HEK293T (cell line): ENCODE data around the gene RABGAP1L.

Experiments used
- CTCF ChIA-PET: fragments of 350-600 bp; formaldehyde crosslinking; extraction: SDS; loops from one replicate; lab custom pipeline; 2021; ENCODE audit warnings: antibody characterized with exemption, inconsistent platforms; lab: Yijun Ruan, JAX
- POLR2A ChIA-PET: fragments of 350-600 bp; formaldehyde crosslinking; extraction: SDS; loops from one replicate; lab custom pipeline; 2020; ENCODE audit warnings: antibody characterized with exemption, inconsistent platforms; lab: Yijun Ruan, JAX
- DNase-seq: peaks from one replicate; pipeline ENCODE4 v3.0.0; 2012; ENCODE audit warnings: mixed read lengths; ENCODE audit errors: extremely low spot score
- ARNT ChIP-seq: fragments of 450-650 bp; IDR thresholded peaks from 2 replicates; pipeline ENCODE4 v1.6.1; 2017; ENCODE audit warnings: mild to moderate bottlenecking
- BHLHE40 ChIP-seq: fragments of 450-650 bp; IDR thresholded peaks from 2 replicates; pipeline ENCODE4 v1.6.1; 2016; ENCODE audit warnings: mild to moderate bottlenecking, moderate library complexity, borderline replicate concordance
- CTBP1 ChIP-seq: fragments of 450-650 bp; IDR thresholded peaks from 2 replicates; pipeline ENCODE4 v1.6.1; 2016; ENCODE audit warnings: borderline replicate concordance
- ELF4 ChIP-seq: fragments of 450-650 bp; IDR thresholded peaks from 2 replicates; pipeline ENCODE4 v1.6.1; 2017; ENCODE audit warnings: antibody characterized with exemption
- FOXA1 ChIP-seq: fragments of 450-650 bp; IDR thresholded peaks from 2 replicates; pipeline ENCODE4 v1.6.1; 2016; ENCODE audit warnings: mild to moderate bottlenecking
- FOXK2 ChIP-seq: fragments of 450-650 bp; IDR thresholded peaks from 2 replicates; pipeline ENCODE4 v1.6.1; 2016; ENCODE audit warnings: mild to moderate bottlenecking
- FOXM1 ChIP-seq: fragments of 450-650 bp; IDR thresholded peaks from 2 replicates; pipeline ENCODE4 v1.6.1; 2017; ENCODE audit warnings: mild to moderate bottlenecking, borderline replicate concordance
- HDGF ChIP-seq: fragments of 450-650 bp; IDR thresholded peaks from 2 replicates; pipeline ENCODE4 v1.6.1; 2017; ENCODE audit warnings: antibody characterized with exemption, borderline replicate concordance
- L3MBTL2 ChIP-seq: fragments of 450-650 bp; conservative IDR thresholded peaks from 2 replicates; pipeline ENCODE4 v1.6.1; 2016; ENCODE audit warnings: mild to moderate bottlenecking
- LEF1 ChIP-seq: fragments of 450-650 bp; IDR thresholded peaks from 2 replicates; pipeline ENCODE4 v1.6.1; 2017; ENCODE audit warnings: mild to moderate bottlenecking, borderline replicate concordance
- NFRKB ChIP-seq: fragments of 450-650 bp; IDR thresholded peaks from 2 replicates; pipeline ENCODE4 v1.6.1; 2016; ENCODE audit warnings: mild to moderate bottlenecking, moderate library complexity
- PKNOX1 ChIP-seq: fragments of 450-650 bp; IDR thresholded peaks from 2 replicates; pipeline ENCODE4 v1.6.1; 2016
- SP1 ChIP-seq: fragments of 450-650 bp; IDR thresholded peaks from 2 replicates; pipeline ENCODE4 v1.6.1; 2017
- SUZ12 ChIP-seq: fragments of 450-650 bp; IDR thresholded peaks from 2 replicates; pipeline ENCODE4 v1.6.1; 2016; ENCODE audit warnings: mild to moderate bottlenecking
- TARDBP ChIP-seq: fragments of 450-650 bp; IDR thresholded peaks from 2 replicates; pipeline ENCODE4 v1.6.1; 2016
- ZNF384 ChIP-seq: fragments of 450-650 bp; IDR thresholded peaks from 2 replicates; pipeline ENCODE4 v1.6.1; 2016

Gene RABGAP1L

GRCh38 chr1:174415506-174415905 is 256.2 kb downstream of the RABGAP1L start:
- CTCF ChIA-PET = no interaction called here
- POLR2A ChIA-PET = no interaction called here
- no peak for TF ChIP-seq BHLHE40
- no peak for TF ChIP-seq ARNT
- TF ChIP-seq ELF4 = no peak
- no peak for TF ChIP-seq FOXM1
- no peak for TF ChIP-seq LEF1
- no peak for TF ChIP-seq TARDBP
- TF ChIP-seq NFRKB = no peak
- TF ChIP-seq PKNOX1 = no peak
- no peak for TF ChIP-seq L3MBTL2
- no peak for TF ChIP-seq HDGF
- TF ChIP-seq SUZ12 = no peak
- no peak for TF ChIP-seq FOXA1
- TF ChIP-seq SP1 = no peak
- TF ChIP-seq FOXK2 = no peak
- no peak for TF ChIP-seq ZNF384
- TF ChIP-seq CTBP1 = no peak
- DNase-seq = no peak

GRCh38 chr1:174417921-174418320 is 258.6 kb downstream of the RABGAP1L start:
- POLR2A ChIA-PET = no interaction called here
- no peak for DNase-seq
- no peak for TF ChIP-seq TARDBP
- no peak for TF ChIP-seq CTBP1
- no peak for TF ChIP-seq BHLHE40
- TF ChIP-seq SP1 = no peak
- no peak for TF ChIP-seq HDGF
- no peak for TF ChIP-seq FOXK2
- TF ChIP-seq ELF4 = no peak
- no peak for TF ChIP-seq ZNF384
- TF ChIP-seq L3MBTL2 = no peak
- no peak for TF ChIP-seq SUZ12
- no peak for TF ChIP-seq FOXA1
- TF ChIP-seq PKNOX1 = no peak
- no peak for TF ChIP-seq LEF1
- no peak for TF ChIP-seq NFRKB
- no peak for TF ChIP-seq ARNT
- no peak for TF ChIP-seq FOXM1
- CTCF ChIA-PET = no interaction called here

GRCh38 chr1:174425121-174425520 is 265.8 kb downstream of the RABGAP1L start:
- CTCF ChIA-PET = no interaction called here
- POLR2A ChIA-PET = no interaction called here
- TF ChIP-seq BHLHE40 (no peak), HDGF (no peak), CTBP1 (no peak), ZNF384 (no peak), FOXM1 (no peak), ARNT (no peak), SUZ12 (no peak), FOXA1 (no peak), LEF1 (no peak), TARDBP (no peak), PKNOX1 (no peak), SP1 (no peak), FOXK2 (no peak), ELF4 (no peak), NFRKB (no peak), L3MBTL2 (no peak)
- no peak for DNase-seq

- CTCF ChIA-PET = no interaction called here
- POLR2A ChIA-PET = no interaction called here
- DNase-seq = no peak
- TF ChIP-seq FOXK2 (no peak), PKNOX1 (0 out of 2 replicates have a peak, but pooled peaks have one; percentile 36)
These were observed 266.8 kb downstream of the RABGAP1L start for GRCh38 chr1:174426153-174426552.

GRCh38 chr1:174428033-174428432 is 268.7 kb downstream of the RABGAP1L start:
- POLR2A ChIA-PET = no interaction called here
- CTCF ChIA-PET = no interaction called here
- peak; percentile 18 for DNase-seq
- TF ChIP-seq PKNOX1 (peak; percentile 53), CTBP1 (0 out of 2 replicates have a peak, but pooled peaks have one; percentile 12), SUZ12 (no peak)
